ENCODE measurements around the gene WNT5B.
A peak's percentile ranks its signal among the peaks of the same experiment; 100 is the strongest.

Gene WNT5B

GRCh38 chr12:1628666-1629337 is at the start of gene WNT5B:
Gene WNT5B, plus strand, starts transcription at chr12:1629231. Its CDS starts 2,124 bp downstream, at chr12:1631355.
- H3K4me3 ChIP-seq (ENCODE audit: low read depth, low read length) = peak within 1 kb of the TSS; percentile 29
- no peak for DNase-seq (ENCODE audit: low read depth)

- DNase-seq (ENCODE audit: low read depth) = no peak
- H3K4me3 ChIP-seq (ENCODE audit: low read depth, low read length) = no peak overlapping the region
Observed at GRCh38 chr12:1579651-1580435, 49.2 kb upstream of the WNT5B start.

GRCh38 chr12:1580526-1580925 is 48.5 kb upstream of the WNT5B start:
- DNase-seq (ENCODE audit: low read depth) = no peak
- H3K4me3 ChIP-seq (ENCODE audit: low read depth, low read length) = no peak overlapping the region

- no peak for DNase-seq (ENCODE audit: low read depth)
- no peak overlapping the region for H3K4me3 ChIP-seq (ENCODE audit: low read depth, low read length)
Observed at GRCh38 chr12:1581973-1582708, 46.9 kb upstream of the WNT5B start.

GRCh38 chr12:1582709-1583050 is 46.4 kb upstream of the WNT5B start:
- DNase-seq (ENCODE audit: low read depth) = no peak
- no peak overlapping the region for H3K4me3 ChIP-seq (ENCODE audit: low read depth, low read length)

GRCh38 chr12:1583421-1584078 is 45.5 kb upstream of the WNT5B start:
- no peak for DNase-seq (ENCODE audit: low read depth)
- H3K4me3 ChIP-seq (ENCODE audit: low read depth, low read length) = no peak overlapping the region

GRCh38 chr12:1584326-1584725 is 44.7 kb upstream of the WNT5B start:
- DNase-seq (ENCODE audit: low read depth) = no peak
- no peak overlapping the region for H3K4me3 ChIP-seq (ENCODE audit: low read depth, low read length)

- no peak overlapping the region for H3K4me3 ChIP-seq (ENCODE audit: low read depth, low read length)
- DNase-seq (ENCODE audit: low read depth) = no peak
Observed at GRCh38 chr12:1587927-1588574, 41.0 kb upstream of the WNT5B start.

- no peak overlapping the region for H3K4me3 ChIP-seq (ENCODE audit: low read depth, low read length)
- no peak for DNase-seq (ENCODE audit: low read depth)
Observed at GRCh38 chr12:1588575-1588947, 40.5 kb upstream of the WNT5B start.

- peak overlapping the region; percentile 68 for H3K4me3 ChIP-seq (ENCODE audit: low read depth, low read length)
- no peak for DNase-seq (ENCODE audit: low read depth)
Observed at GRCh38 chr12:1590221-1590979, 38.6 kb upstream of the WNT5B start.

GRCh38 chr12:1591034-1591433 is 38.0 kb upstream of the WNT5B start:
- DNase-seq (ENCODE audit: low read depth) = no peak
- H3K4me3 ChIP-seq (ENCODE audit: low read depth, low read length) = peak overlapping the region; percentile 68

GRCh38 chr12:1591543-1591942 is 37.5 kb upstream of the WNT5B start:
- peak overlapping the region; percentile 68 for H3K4me3 ChIP-seq (ENCODE audit: low read depth, low read length)
- no peak for DNase-seq (ENCODE audit: low read depth)

- DNase-seq (ENCODE audit: low read depth) = peak; percentile 72
- peak overlapping the region; percentile 68 for H3K4me3 ChIP-seq (ENCODE audit: low read depth, low read length)
Observed at GRCh38 chr12:1592444-1593173, 36.4 kb upstream of the WNT5B start.

GRCh38 chr12:1593174-1594005 is 35.6 kb upstream of the WNT5B start:
- H3K4me3 ChIP-seq (ENCODE audit: low read depth, low read length) = peak overlapping the region; percentile 68
- DNase-seq (ENCODE audit: low read depth) = no peak

GRCh38 chr12:1594006-1594260 is 35.1 kb upstream of the WNT5B start:
- DNase-seq (ENCODE audit: low read depth) = no peak
- peak overlapping the region; percentile 68 for H3K4me3 ChIP-seq (ENCODE audit: low read depth, low read length)

GRCh38 chr12:1594261-1595025 is 34.6 kb upstream of the WNT5B start, which contains the start of gene FBXL14:
Gene FBXL14, minus strand, starts transcription at chr12:1594581. Its CDS starts 515 bp downstream, at chr12:1594066.
- peak within 1 kb of the TSS; percentile 68 for H3K4me3 ChIP-seq (ENCODE audit: low read depth, low read length)
- DNase-seq (ENCODE audit: low read depth) = no peak
